Stomach (tissue), 9 donors: ENCODE data around the gene TSTD2. TPM values are rescaled to one million over a fixed set of nuclear protein-coding genes. Genes with fewer than 3 reads are reported as not detected.

Experiments
- DNase-seq, 2 donors: peaks; one replicate each; pipeline versions ENCODE4 v3.0.0 to v3.0.0-alpha.2; 2013 to 2019
- H3K27ac ChIP-seq, 5 donors: fragments of 200-600 bp in 4 of 5; sonication (generic) in 4 of 5; one replicate each; pipeline ENCODE4 v1.5.1; 2013 to 2019; ENCODE audit warnings: mild to moderate bottlenecking in 1 of 5, moderate library complexity in 1 of 5
- H3K27me3 ChIP-seq, 3 donors: fragments of 200-600 bp; sonication (generic); one replicate each; pipeline ENCODE4 v1.5.1; 2017 to 2019; ENCODE audit warnings: mixed run types in 1 of 3
- H3K36me3 ChIP-seq, 4 donors: fragments of 200-600 bp; sonication (generic); 1 replicate in 3 of 4; 2 replicates in 1 of 4; pipeline ENCODE4 v1.5.1; 2016 to 2019
- H3K4me1 ChIP-seq, 4 donors: fragments of 200-600 bp; sonication (generic); one replicate each; pipeline ENCODE4 v1.5.1; 2016 to 2019
- H3K4me3 ChIP-seq, 4 donors: fragments of 200-600 bp; sonication (generic) in 3 of 4; one replicate each; pipeline ENCODE4 v1.5.1; 2016 to 2019; ENCODE audit warnings: mild to moderate bottlenecking in 1 of 4
- H3K9me3 ChIP-seq, 4 donors: fragments of 200-600 bp; sonication (generic); one replicate each; pipeline ENCODE4 v1.5.1; 2016 to 2019
- EP300 ChIP-seq: sonication (generic); formaldehyde crosslinking; IDR thresholded peaks from one replicate; pipeline ENCODE4 v1.6.1; 2017; ENCODE audit warnings: antibody characterized with exemption
- POLR2A ChIP-seq, 4 donors: fragments of 450-650 bp; IDR thresholded peaks; one replicate each; pipeline ENCODE4 v1.6.1; 2016; ENCODE audit warnings: antibody characterized with exemption in 4 of 4, control low read depth in 2 of 4, mild to moderate bottlenecking in 1 of 4, moderate library complexity in 1 of 4
- POLR2AphosphoS5 ChIP-seq, 3 donors: sonication (generic); formaldehyde crosslinking; IDR thresholded peaks; one replicate each; pipeline ENCODE4 v1.6.1; 2016; ENCODE audit warnings: antibody characterized with exemption in 3 of 3
- whole genome bisulfite sequencing, 5 donors: extraction: QIAGEN DNeasy Blood & Tissue Kit in 3 of 5; methylation state at CpG; one replicate each; pipeline versions ENCODE4 v1.1.5 to v1.1.7; 2013 to 2018; 5-methylcytosine and 5-hydroxymethylcytosine counted together
- intact Hi-C: fragments of 100-400 bp; cut with DNase I; formaldehyde crosslinking; loops from one replicate; pipeline ENCODE4 v1.15.1; 2023; ENCODE audit warnings: low total_unique reads
- polyA plus RNA-seq, 3 donors: library from polyadenylated mRNA; stranded (reverse); fragments of 200-250 nt; gene quantifications; one replicate each; pipeline ENCODE4 v1.2.3, GENCODE V29; 2013
- total RNA-seq, 5 donors: library from RNA; depleted of rRNA; stranded (reverse); fragments of >200 nt; gene quantifications; one replicate each; pipeline versions ENCODE4 v1.1.0 to v1.2.3, GENCODE V29; 2014 to 2016
- TF ChIP-seq, protein P1 (sequence below), 7 experiments: fragments of 450-650 bp in 4 of 7; fragments of 200-600 bp in 3 of 7; sonication (generic) in 3 of 7; IDR thresholded peaks; one replicate each; pipeline ENCODE4 v1.5.1; 2016 to 2019; ENCODE audit warnings: antibody characterized with exemption in 7 of 7, control low read depth in 2 of 7, mild to moderate bottlenecking in 1 of 7
- donor health status: healthy with polysubstance abuse.
- donor health status: Bipolar disorder and iron deficiency.
- donor health status: healthy.

TSTD2 gene
- total and polyA plus RNA-seq, 8 donors = 2.3 to 29.9 (median 12.3) TPM

- no peak overlapping the region for H3K4me3 ChIP-seq
- H3K36me3 ChIP-seq = peaks cover 0 to 83% (median 73%) of the 10 kb centered on the region in 4 donors
- H3K9me3 ChIP-seq = no peaks in the 10 kb centered on the region
- H3K27ac ChIP-seq = peak overlapping the region in 1 of 5 donors; percentile 10
- 70 to 93% (median 91%) methylated on average over 6 of the region's 6 CpGs for WGBS, 5 donors
- intact Hi-C loops = no loop called here
- H3K4me1 ChIP-seq = peaks cover 0 to 13% (median 4%) of the 10 kb centered on the region in 4 donors
- no peaks in the 10 kb centered on the region for H3K27me3 ChIP-seq
- DNase-seq = no peak
- TF ChIP-seq POLR2AphosphoS5 (IDR thresholded peaks at IDR 0.05) = no peak
- TF ChIP-seq POLR2A (IDR thresholded peaks at IDR 0.05) = no peak
- TF ChIP-seq, protein P1, sequence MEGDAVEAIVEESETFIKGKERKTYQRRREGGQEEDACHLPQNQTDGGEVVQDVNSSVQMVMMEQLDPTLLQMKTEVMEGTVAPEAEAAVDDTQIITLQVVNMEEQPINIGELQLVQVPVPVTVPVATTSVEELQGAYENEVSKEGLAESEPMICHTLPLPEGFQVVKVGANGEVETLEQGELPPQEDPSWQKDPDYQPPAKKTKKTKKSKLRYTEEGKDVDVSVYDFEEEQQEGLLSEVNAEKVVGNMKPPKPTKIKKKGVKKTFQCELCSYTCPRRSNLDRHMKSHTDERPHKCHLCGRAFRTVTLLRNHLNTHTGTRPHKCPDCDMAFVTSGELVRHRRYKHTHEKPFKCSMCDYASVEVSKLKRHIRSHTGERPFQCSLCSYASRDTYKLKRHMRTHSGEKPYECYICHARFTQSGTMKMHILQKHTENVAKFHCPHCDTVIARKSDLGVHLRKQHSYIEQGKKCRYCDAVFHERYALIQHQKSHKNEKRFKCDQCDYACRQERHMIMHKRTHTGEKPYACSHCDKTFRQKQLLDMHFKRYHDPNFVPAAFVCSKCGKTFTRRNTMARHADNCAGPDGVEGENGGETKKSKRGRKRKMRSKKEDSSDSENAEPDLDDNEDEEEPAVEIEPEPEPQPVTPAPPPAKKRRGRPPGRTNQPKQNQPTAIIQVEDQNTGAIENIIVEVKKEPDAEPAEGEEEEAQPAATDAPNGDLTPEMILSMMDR (IDR thresholded peaks at IDR 0.05) = no peak
- no peak for TF ChIP-seq EP300
Observed at GRCh38 chr9:97570899-97571298, 62.3 kb downstream of the TSTD2 start.

DNA sequence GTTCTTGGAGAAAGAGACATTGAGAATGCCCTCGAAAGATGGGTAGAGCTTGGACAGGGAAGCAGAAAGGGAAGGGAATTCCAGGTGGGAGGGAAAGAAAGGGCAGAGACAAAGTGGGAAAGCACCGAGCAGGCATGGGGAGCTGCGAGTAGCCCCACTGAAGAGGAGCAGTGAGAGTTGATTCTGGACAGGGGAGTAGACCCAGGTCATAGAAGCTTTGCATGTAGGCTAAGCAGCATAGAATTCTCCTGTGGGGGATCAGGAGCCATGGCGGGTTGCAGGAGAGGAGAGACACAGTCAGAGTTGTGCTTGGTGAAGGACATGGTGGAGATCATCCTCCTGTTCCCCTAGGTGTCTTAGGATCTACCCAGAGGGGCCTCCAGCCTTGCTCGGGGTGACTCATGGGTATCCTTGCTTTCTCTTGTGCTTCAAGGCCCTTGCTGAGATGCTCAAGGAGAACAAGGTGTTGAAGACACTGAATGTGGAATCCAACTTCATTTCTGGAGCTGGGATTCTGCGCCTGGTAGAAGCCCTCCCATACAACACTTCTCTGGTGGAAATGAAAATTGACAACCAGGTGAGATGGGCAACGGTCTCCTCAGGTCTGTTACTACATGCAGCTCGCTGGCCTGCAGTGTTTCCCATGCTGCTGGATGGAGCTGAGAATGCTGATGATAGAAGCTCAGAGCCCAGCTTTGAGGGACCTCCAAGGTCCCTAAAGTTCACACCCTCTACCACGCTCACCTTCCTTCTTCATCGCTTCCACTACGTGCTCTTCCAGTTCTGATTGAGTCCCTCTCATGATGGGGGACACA is 64.5 kb downstream of the TSTD2 start:
- DNase-seq = no peak
- Histone ChIP-seq H3K9me3 (no peaks in the 10 kb centered on the region), H3K27ac (no peak overlapping the region), H3K4me1 (peaks cover 13 to 26% (median 17%) of the 10 kb centered on the region in 4 donors), H3K36me3 (peaks cover 0 to 74% (median 57%) of the 10 kb centered on the region in 4 donors), H3K4me3 (no peak overlapping the region), H3K27me3 (no peaks in the 10 kb centered on the region)
- WGBS, 5 donors = 93 to 95% (median 94%) methylated on average over 11 of the region's 11 CpGs
- TF ChIP-seq, protein P1 (IDR thresholded peaks at IDR 0.05) = no peak
- TF ChIP-seq EP300 = no peak
- no peak for TF ChIP-seq POLR2AphosphoS5 (IDR thresholded peaks at IDR 0.05)
- no peak for TF ChIP-seq POLR2A (IDR thresholded peaks at IDR 0.05)
- intact Hi-C loops = no loop called here

GRCh38 chr9:97567894-97568202 is 65.3 kb downstream of the TSTD2 start:
- Histone ChIP-seq H3K4me1 (peaks cover 18 to 34% (median 24%) of the 10 kb centered on the region in 4 donors), H3K27ac (no peak overlapping the region), H3K27me3 (no peaks in the 10 kb centered on the region), H3K36me3 (peaks cover 0 to 66% (median 49%) of the 10 kb centered on the region in 4 donors), H3K4me3 (no peak overlapping the region), H3K9me3 (no peaks in the 10 kb centered on the region)
- TF ChIP-seq POLR2A (IDR thresholded peaks at IDR 0.05) (no peak), EP300 (no peak), POLR2AphosphoS5 (IDR thresholded peaks at IDR 0.05) (no peak)
- TF ChIP-seq, protein P1 (IDR thresholded peaks at IDR 0.05) = no peak
- no peak for DNase-seq
- 58 to 77% (median 67%) methylated on average over 4 of the region's 4 CpGs for WGBS, 5 donors
- intact Hi-C loops = no loop called here

DNA sequence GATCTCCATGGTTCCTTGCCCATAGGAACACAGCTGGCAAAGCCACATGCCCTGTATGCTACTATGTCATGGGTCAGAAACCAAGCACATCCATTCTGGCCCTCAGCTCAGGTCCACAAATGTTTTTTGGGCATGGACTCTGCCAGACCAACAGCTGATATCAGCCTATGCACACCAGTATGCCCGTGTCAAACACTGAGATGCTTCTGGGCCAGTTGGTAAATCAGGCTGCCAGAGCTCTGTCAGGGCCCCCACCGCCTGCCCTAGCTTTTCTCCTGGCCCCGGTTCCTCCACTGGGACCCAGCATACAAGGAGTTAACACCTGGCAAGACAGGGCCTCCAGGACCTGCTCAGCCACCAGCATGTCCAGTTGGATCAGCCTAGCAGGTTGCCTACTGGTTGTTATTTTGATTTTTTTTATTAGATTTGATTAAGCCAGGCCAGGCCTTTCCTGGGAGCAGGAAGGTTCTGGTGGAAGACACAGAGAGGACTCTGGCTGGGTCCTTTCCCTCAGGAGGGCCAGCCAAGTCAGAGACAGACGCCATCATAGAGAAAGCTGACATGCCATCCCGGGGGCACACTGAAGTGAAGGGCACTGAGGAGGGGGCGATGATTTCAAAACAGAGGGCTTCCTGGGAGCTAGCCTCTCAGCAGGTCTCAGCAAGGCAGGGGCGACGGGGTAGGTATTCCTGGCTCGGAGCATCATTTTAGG is 65.8 kb downstream of the TSTD2 start:
- WGBS, 5 donors = 68 to 82% (median 79%) methylated on average over 9 of the region's 9 CpGs
- TF ChIP-seq, protein P1 (IDR thresholded peaks at IDR 0.05) = no peak
- TF ChIP-seq POLR2A (IDR thresholded peaks at IDR 0.05) (no peak), POLR2AphosphoS5 (IDR thresholded peaks at IDR 0.05) (no peak), EP300 (no peak)
- Histone ChIP-seq H3K27ac (peak overlapping the region in 1 of 5 donors; percentile 39), H3K4me1 (peaks cover 18 to 34% (median 27%) of the 10 kb centered on the region in 4 donors), H3K4me3 (no peak overlapping the region), H3K27me3 (no peaks in the 10 kb centered on the region), H3K36me3 (peaks cover 0 to 66% (median 46%) of the 10 kb centered on the region in 4 donors), H3K9me3 (no peaks in the 10 kb centered on the region)
- DNase-seq = no peak
- intact Hi-C loops = no loop called here
